Measurements from ENCODE around the gene NRP2.

The NRP2 gene

GRCh38 chr2:205731583-205731981, 49.3 kb downstream of the NRP2 start:
- CTCF ChIA-PET, result no interaction called here
- H3K4me3 Mint-ChIP-seq, result no peak overlapping the region
- peaks cover 4% of the 10 kb centered on the region for H3K27me3 Mint-ChIP-seq
- no peaks in the 10 kb centered on the region for H3K4me1 Mint-ChIP-seq
- H3K9me3 Mint-ChIP-seq, result no peaks in the 10 kb centered on the region
- H3K27ac Mint-ChIP-seq, result no peak overlapping the region
- DNase-seq, result no peak
- no peaks in the 10 kb centered on the region for H3K36me3 Mint-ChIP-seq

- H3K4me1 Mint-ChIP-seq, result no peaks in the 10 kb centered on the region
- peaks cover 4% of the 10 kb centered on the region for H3K27me3 Mint-ChIP-seq
- no peaks in the 10 kb centered on the region for H3K36me3 Mint-ChIP-seq
- no peaks in the 10 kb centered on the region for H3K9me3 Mint-ChIP-seq
- H3K4me3 Mint-ChIP-seq, result no peak overlapping the region
- no peak overlapping the region for H3K27ac Mint-ChIP-seq
- no peak for DNase-seq
- CTCF ChIA-PET, result no interaction called here
Observed at GRCh38 chr2:205732314-205732713, 50.0 kb downstream of the NRP2 start.

DNA sequence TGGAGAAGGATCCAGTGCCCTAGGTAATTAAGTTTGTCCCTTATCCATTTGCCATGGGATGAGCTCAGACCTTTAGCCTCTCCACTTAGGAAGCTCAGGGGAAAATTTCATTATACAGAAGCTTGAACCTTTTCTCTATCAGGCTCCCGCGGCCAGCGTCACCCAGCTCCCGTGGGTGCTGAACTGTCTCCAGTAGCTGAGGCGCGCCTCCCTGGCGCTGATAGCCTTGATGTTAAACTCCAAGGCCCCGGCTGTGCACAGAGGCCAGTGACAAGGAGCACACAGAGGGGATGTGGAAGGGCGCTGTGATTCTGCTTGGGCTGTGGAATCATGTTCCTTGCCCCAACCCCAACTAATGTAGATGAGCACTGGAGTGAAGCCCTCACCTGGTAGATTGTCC, 50.8 kb downstream of the NRP2 start:
- DNase-seq, result no peak
- H3K9me3 Mint-ChIP-seq, result no peaks in the 10 kb centered on the region
- no peaks in the 10 kb centered on the region for H3K36me3 Mint-ChIP-seq
- H3K27ac Mint-ChIP-seq, result no peak overlapping the region
- peaks cover 4% of the 10 kb centered on the region for H3K27me3 Mint-ChIP-seq
- no peak overlapping the region for H3K4me3 Mint-ChIP-seq
- H3K4me1 Mint-ChIP-seq, result no peaks in the 10 kb centered on the region
- CTCF ChIA-PET, result no interaction called here

DNA sequence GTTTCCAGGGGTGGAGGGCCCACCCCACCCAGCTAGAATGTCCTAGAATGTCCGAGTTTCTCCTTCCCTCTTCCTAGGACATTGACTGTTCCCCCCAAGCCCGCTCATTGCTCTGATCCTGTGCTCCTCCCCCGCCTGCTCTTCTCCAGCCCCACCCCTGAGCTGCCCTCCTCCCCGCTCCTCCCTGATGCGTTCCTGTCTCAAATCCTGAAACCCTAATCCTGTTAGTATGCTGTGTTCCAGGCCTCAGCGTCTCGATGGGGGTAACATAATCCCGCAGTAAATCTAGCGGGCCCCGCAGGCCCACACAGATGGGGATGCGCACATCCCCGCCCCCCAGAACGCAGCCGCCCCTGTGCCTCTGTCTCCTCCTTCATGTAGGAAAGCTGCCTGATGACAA, 51.3 kb downstream of the NRP2 start:
- CTCF ChIA-PET, result no interaction called here
- Mint-ChIP-seq H3K27ac (no peak overlapping the region), H3K36me3 (no peaks in the 10 kb centered on the region), H3K27me3 (peaks cover 9% of the 10 kb centered on the region), H3K4me3 (no peak overlapping the region), H3K9me3 (no peaks in the 10 kb centered on the region), H3K4me1 (no peaks in the 10 kb centered on the region)
- no peak for DNase-seq

DNA sequence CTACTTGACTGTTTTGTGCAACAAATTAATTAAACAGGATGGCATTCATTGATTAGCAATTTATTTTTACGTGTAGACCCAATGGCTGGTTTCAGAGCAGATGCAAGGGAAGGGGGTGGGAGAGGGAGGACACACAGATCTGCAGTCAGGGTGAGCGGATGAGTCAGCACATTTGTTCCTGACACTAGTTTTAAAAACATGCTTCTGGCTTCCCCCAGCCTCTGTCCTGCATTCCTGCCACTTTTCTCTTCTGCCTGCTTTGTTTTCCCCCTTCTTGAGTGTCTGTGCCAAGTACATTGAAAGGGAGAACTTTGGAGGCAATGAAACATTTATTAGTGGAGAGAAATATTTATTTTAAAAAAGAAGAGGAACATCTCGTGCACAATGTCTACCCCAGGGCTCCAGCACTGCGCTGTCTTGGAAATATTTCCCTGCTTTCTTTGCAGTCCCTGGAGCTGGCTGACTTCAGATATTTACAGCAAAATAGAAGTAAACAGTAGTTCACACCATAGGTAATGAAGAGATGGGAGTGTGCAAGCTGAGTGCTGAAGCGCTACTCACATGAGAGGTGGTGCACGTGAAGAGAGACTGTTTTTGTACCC, 52.2 kb downstream of the NRP2 start:
- H3K36me3 Mint-ChIP-seq, result no peaks in the 10 kb centered on the region
- no peaks in the 10 kb centered on the region for H3K9me3 Mint-ChIP-seq
- DNase-seq, result no peak
- H3K4me3 Mint-ChIP-seq, result no peak overlapping the region
- peaks cover 10% of the 10 kb centered on the region for H3K27me3 Mint-ChIP-seq
- H3K27ac Mint-ChIP-seq, result no peak overlapping the region
- no peaks in the 10 kb centered on the region for H3K4me1 Mint-ChIP-seq
- CTCF ChIA-PET, result interaction anchor here (1.7 kb wide), 1 partner anchor 59 kb away, joined by 5 read pairs; no protein-coding TSS in a partner anchor

- no peak for DNase-seq
- H3K4me3 Mint-ChIP-seq, result no peak overlapping the region
- H3K27ac Mint-ChIP-seq, result no peak overlapping the region
- H3K36me3 Mint-ChIP-seq, result peaks cover 2% of the 10 kb centered on the region
- H3K27me3 Mint-ChIP-seq, result peaks cover 15% of the 10 kb centered on the region
- no peaks in the 10 kb centered on the region for H3K4me1 Mint-ChIP-seq
- H3K9me3 Mint-ChIP-seq, result no peaks in the 10 kb centered on the region
- CTCF ChIA-PET, result no interaction called here
Observed at GRCh38 chr2:205738117-205738968, 56.0 kb downstream of the NRP2 start.

DNA sequence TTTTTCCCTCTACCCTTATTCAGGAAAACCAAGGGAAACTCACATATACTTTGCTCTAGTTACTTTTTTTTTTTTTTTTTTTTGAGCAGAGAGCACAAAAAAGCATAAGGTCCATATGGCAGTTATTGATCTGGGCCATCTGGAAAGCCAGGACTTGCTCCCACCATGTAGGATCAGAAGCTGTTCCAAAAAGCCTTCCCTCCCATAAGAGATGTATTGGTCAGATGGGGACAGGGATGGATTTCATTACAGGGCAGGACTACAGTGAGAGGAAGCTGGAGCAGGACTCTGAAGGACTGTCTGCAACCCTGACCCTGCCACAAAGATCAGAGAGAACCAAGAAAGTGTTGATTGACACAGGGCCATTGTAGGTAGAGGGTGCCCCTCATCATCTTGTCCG, 57.3 kb downstream of the NRP2 start:
- Mint-ChIP-seq H3K36me3 (peaks cover 2% of the 10 kb centered on the region), H3K4me1 (no peaks in the 10 kb centered on the region), H3K27me3 (peaks cover 13% of the 10 kb centered on the region), H3K4me3 (no peak overlapping the region), H3K27ac (no peak overlapping the region), H3K9me3 (no peaks in the 10 kb centered on the region)
- CTCF ChIA-PET, result no interaction called here
- no peak for DNase-seq

- no peaks in the 10 kb centered on the region for H3K9me3 Mint-ChIP-seq
Observed at GRCh38 chr2:205740381-205740780, 58.1 kb downstream of the NRP2 start.

DNA sequence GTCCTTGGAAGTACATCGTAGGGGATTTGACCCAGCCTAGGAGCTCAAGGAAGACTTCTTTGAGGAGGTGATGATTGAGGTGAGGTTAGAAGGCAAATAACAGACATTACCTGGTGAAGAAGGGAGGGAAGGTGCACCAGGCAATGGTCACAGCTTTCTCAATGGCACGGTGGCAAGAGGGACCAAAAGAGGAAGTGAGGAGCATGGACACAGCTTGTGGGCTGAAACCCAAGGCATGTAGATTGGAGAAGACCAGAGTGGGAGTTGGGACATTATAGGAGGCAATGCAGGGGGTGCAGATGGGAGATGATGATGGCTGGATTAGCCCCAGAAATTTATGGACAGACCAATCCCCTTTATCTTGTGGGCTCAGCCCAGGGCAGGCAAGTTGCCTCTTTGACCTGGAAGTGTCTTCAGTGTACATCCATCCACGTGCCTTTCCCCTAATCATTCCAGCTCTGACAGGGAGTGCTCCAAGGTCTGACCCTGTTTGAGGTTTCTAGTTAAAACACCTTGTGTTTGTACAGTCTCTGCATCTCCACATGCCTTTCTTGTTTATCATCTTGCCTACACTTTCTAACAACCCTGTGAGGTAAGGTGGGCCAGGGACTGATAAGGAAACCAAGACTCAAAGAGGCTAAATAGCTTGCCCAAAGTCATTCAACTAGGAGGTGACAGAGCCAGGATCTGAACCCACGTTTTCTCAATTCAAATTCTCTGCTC, 59.1 kb downstream of the NRP2 start:
- Mint-ChIP-seq H3K36me3 (peaks cover 2% of the 10 kb centered on the region), H3K4me3 (no peak overlapping the region), H3K27ac (no peak overlapping the region), H3K4me1 (no peaks in the 10 kb centered on the region), H3K27me3 (peaks cover 13% of the 10 kb centered on the region), H3K9me3 (no peaks in the 10 kb centered on the region)
- DNase-seq, result no peak
- CTCF ChIA-PET, result no interaction called here

More at GRCh38 chr2:205740381-205740780, 58.1 kb downstream of the NRP2 start:
- peaks cover 13% of the 10 kb centered on the region for H3K27me3 Mint-ChIP-seq
- H3K27ac Mint-ChIP-seq, result no peak overlapping the region
- H3K4me1 Mint-ChIP-seq, result no peaks in the 10 kb centered on the region
- CTCF ChIA-PET, result interaction anchor here (0.6 kb wide), 1 partner anchor 206 kb away, joined by 3 read pairs; no protein-coding TSS in a partner anchor
- no peak overlapping the region for H3K4me3 Mint-ChIP-seq
- peaks cover 2% of the 10 kb centered on the region for H3K36me3 Mint-ChIP-seq
- no peak for DNase-seq

- Mint-ChIP-seq H3K36me3 (peaks cover 2% of the 10 kb centered on the region), H3K27me3 (peaks cover 13% of the 10 kb centered on the region), H3K4me1 (no peaks in the 10 kb centered on the region), H3K4me3 (no peak overlapping the region), H3K27ac (no peak overlapping the region), H3K9me3 (no peaks in the 10 kb centered on the region)
- CTCF ChIA-PET, result interaction anchor here (0.9 kb wide), 1 partner anchor 61 kb away, joined by 3 read pairs; the partner anchor contains the start of gene NRP2
- DNase-seq, result no peak
Observed at GRCh38 chr2:205743137-205743536, 60.8 kb downstream of the NRP2 start.

GRCh38 chr2:205744074-205744591, 61.8 kb downstream of the NRP2 start:
- CTCF ChIA-PET, result no interaction called here
- Mint-ChIP-seq H3K36me3 (peaks cover 2% of the 10 kb centered on the region), H3K9me3 (no peaks in the 10 kb centered on the region), H3K4me3 (no peak overlapping the region), H3K27ac (no peak overlapping the region), H3K27me3 (peaks cover 10% of the 10 kb centered on the region), H3K4me1 (no peaks in the 10 kb centered on the region)
- DNase-seq, result no peak

GRCh38 chr2:205745661-205746419, 63.5 kb downstream of the NRP2 start:
- Mint-ChIP-seq H3K27me3 (peaks cover 15% of the 10 kb centered on the region), H3K9me3 (no peaks in the 10 kb centered on the region), H3K4me3 (no peak overlapping the region), H3K36me3 (peaks cover 2% of the 10 kb centered on the region), H3K4me1 (no peaks in the 10 kb centered on the region), H3K27ac (no peak overlapping the region)
- CTCF ChIA-PET, result interaction anchor here (0.5 kb wide), 1 partner anchor 522 kb away, joined by 3 read pairs; no protein-coding TSS in a partner anchor
- DNase-seq, result no peak

DNA sequence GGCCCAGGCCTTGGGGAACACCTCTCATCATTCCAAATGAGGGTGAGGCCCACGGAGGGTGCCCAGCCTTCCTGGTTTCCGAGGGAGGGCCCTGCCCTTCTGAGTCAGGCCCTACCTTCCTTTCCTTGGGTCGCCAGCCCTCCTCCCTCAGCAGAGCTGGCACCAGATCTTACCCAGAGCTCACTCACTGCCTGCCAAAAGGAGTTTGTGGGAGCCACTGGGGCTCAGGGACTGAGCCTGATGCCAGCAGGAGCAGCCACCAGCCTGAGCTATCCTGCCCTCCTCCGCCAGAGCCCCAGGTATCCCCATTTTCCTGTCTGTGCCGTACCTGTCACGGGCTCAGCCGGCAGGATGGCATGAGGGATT, 64.1 kb downstream of the NRP2 start:
- Mint-ChIP-seq H3K4me1 (no peaks in the 10 kb centered on the region), H3K4me3 (no peak overlapping the region), H3K36me3 (no peaks in the 10 kb centered on the region), H3K27me3 (peaks cover 10% of the 10 kb centered on the region), H3K27ac (no peak overlapping the region), H3K9me3 (no peaks in the 10 kb centered on the region)
- DNase-seq, result no peak
- CTCF ChIA-PET, result interaction anchor here (0.6 kb wide), 1 partner anchor 137 kb away, joined by 3 read pairs; no protein-coding TSS in a partner anchor

Measured in activated naive CD4-positive, alpha-beta T cell treated with anti-CD3 and anti-CD28 coated beads, Interleukin-2, amount 10 ng/mL, durations not matched to agents 7 days and 5 days (primary cell).